Nephron (organoid): ENCODE results near the gene DNAAF8.

ENCODE experiments used
- H3K27ac Mint-ChIP-seq, 3 experiments: 2 replicates each; pipeline ENCODE4 v1.8.0; 2020; ENCODE audit warnings: mixed read lengths in 3 of 3, mild to moderate bottlenecking in 2 of 3, moderate library complexity in 1 of 3
- H3K27me3 Mint-ChIP-seq: 2 replicates; pipeline ENCODE4 v1.8.0; 2021; ENCODE audit warnings: low read depth, mild to moderate bottlenecking, moderate library complexity, mixed read lengths
- H3K36me3 Mint-ChIP-seq: 2 replicates; pipeline ENCODE4 v1.8.0; 2020; ENCODE audit warnings: low read depth, mixed read lengths
- H3K4me1 Mint-ChIP-seq: 2 replicates; pipeline ENCODE4 v1.8.0; 2020; ENCODE audit warnings: mixed read lengths
- H3K4me3 Mint-ChIP-seq, 3 experiments: 2 replicates each; pipeline ENCODE4 v1.8.0; 2020; ENCODE audit warnings: mild to moderate bottlenecking in 3 of 3, mixed read lengths in 3 of 3, moderate library complexity in 2 of 3
- H3K9me3 Mint-ChIP-seq: 2 replicates; pipeline ENCODE4 v1.8.0; 2020; ENCODE audit warnings: mixed read lengths
- TF ChIP-seq, protein P1 (sequence below), 3 experiments: fragments of 200-600 bp; sonication (generic); IDR thresholded peaks; one replicate each; pipeline ENCODE4 v1.5.0; 2021; ENCODE audit warnings: antibody characterized with exemption in 3 of 3; ENCODE audit not compliant: unreplicated experiment in 3 of 3

The DNAAF8 gene

DNA sequence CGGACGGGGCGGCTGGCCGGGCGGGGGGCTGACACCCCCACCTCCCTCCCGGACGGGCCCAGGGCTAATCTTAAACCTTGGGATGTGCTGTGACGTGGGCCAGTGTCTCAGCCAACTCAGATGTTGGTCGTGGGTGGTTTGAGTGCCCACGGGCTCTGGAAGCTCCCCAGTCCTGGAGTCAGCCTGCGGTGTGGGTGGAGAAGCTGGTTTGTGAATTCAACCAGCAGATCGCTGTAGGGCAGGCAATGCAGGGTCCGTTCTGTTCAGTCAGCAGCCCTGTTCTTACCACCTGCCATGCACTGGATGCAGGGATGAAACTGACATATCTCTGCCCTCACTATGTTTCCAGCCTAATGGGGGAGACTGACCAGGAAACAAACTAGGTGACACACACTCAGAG, 40.7 kb downstream of the DNAAF8 start:
- H3K27me3 Mint-ChIP-seq, result peaks cover 4% of the 10 kb centered on the region
- TF ChIP-seq, protein P1, sequence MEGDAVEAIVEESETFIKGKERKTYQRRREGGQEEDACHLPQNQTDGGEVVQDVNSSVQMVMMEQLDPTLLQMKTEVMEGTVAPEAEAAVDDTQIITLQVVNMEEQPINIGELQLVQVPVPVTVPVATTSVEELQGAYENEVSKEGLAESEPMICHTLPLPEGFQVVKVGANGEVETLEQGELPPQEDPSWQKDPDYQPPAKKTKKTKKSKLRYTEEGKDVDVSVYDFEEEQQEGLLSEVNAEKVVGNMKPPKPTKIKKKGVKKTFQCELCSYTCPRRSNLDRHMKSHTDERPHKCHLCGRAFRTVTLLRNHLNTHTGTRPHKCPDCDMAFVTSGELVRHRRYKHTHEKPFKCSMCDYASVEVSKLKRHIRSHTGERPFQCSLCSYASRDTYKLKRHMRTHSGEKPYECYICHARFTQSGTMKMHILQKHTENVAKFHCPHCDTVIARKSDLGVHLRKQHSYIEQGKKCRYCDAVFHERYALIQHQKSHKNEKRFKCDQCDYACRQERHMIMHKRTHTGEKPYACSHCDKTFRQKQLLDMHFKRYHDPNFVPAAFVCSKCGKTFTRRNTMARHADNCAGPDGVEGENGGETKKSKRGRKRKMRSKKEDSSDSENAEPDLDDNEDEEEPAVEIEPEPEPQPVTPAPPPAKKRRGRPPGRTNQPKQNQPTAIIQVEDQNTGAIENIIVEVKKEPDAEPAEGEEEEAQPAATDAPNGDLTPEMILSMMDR (IDR thresholded peaks at IDR 0.05; ENCODE audit: unreplicated experiment in 3 of 3), result no peak
- H3K9me3 Mint-ChIP-seq, result no peaks in the 10 kb centered on the region
- no peak overlapping the region for H3K27ac Mint-ChIP-seq
- no peaks in the 10 kb centered on the region for H3K36me3 Mint-ChIP-seq
- H3K4me1 Mint-ChIP-seq, result no peaks in the 10 kb centered on the region
- no peak overlapping the region for H3K4me3 Mint-ChIP-seq

DNA sequence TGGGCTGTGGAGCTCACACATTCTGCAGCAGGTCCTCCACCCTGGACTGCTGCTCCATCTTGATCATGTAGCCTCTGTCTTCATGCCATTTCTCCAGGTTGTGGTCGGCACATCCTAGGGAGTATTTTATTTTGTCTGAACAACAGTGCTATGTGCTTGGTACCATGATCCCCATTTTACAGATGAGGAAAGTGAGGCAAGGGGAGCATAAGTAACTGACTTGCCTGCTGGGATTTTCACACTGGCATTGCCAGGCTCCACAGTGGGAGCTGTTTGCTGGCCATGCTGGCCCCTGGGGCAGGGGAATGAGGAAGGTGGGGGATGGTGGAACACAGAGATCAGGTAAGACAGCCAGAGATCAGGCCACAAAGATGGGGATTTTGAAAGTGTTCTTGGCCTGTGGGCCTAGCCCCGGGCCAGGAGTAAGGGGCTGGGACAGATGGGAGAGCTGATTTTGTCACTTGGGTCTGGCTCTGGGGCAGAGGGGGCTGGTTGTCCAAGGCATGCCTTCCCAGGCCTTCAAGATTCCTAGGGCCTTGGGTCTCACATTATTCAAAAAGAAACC, 41.9 kb downstream of the DNAAF8 start:
- TF ChIP-seq, protein P1 (IDR thresholded peaks at IDR 0.05; ENCODE audit: unreplicated experiment in 3 of 3), result no peak
- H3K4me1 Mint-ChIP-seq, result no peaks in the 10 kb centered on the region
- H3K4me3 Mint-ChIP-seq, result no peak overlapping the region
- H3K36me3 Mint-ChIP-seq, result no peaks in the 10 kb centered on the region
- H3K27ac Mint-ChIP-seq, result no peak overlapping the region
- no peaks in the 10 kb centered on the region for H3K9me3 Mint-ChIP-seq
- H3K27me3 Mint-ChIP-seq, result peaks cover 9% of the 10 kb centered on the region

DNA sequence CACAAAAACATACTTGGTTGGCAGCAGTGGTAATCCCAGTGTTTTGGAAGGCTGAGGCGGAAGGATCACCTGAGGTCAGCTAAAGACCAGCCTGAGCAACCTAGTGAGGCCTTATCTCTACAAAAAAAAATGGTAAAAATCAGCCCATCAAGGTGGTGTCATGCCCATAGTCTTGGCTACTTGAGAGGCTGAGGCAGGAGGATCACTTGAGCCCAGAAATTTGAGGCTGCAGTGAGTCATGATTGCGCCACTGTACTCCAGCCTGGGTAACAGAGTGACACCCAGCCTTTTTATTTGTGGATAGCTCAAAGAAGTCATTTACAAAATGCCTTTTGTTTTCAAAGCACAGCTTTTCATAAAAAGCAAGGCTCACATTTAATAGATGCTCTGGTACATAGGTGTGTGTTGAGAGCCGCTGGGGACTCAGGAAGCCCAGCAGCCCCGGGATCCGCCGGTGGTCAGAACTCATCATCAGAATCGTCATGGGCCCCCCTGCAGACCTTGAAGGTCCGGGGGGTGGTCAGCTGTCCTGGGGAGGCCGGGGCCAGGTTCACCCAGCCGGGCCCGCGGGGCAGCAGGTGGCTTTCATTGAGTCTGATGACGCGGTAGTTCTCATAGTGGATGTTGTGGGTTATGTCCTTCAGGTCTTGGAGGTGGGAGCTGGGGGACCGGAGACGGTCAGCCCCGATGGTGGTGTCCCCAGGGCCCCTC, 43.2 kb downstream of the DNAAF8 start:
- Mint-ChIP-seq H3K36me3 (no peaks in the 10 kb centered on the region), H3K27me3 (peaks cover 9% of the 10 kb centered on the region), H3K9me3 (no peaks in the 10 kb centered on the region), H3K4me3 (no peak overlapping the region), H3K27ac (no peak overlapping the region), H3K4me1 (no peaks in the 10 kb centered on the region)
- TF ChIP-seq, protein P1 (IDR thresholded peaks at IDR 0.05; ENCODE audit: unreplicated experiment in 3 of 3), result no peak

DNA sequence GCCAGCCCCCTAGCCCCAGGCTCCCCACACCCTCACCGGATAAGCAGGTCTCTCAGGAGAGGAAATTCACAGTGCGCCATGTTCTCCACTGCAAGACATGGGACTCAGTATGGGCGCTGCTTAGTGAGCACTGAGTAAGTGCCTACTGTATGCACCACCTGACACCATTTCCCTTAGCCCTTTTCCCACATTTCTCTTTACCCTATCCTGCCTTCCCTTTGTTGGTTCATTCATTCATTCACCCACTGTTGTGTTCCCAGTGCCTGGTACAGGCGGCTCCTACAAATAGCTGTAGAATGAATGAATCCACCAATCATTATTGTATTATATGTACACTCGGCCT, 43.7 kb downstream of the DNAAF8 start:
- no peaks in the 10 kb centered on the region for H3K36me3 Mint-ChIP-seq
- TF ChIP-seq, protein P1 (IDR thresholded peaks at IDR 0.05; ENCODE audit: unreplicated experiment in 3 of 3), result no peak
- no peak overlapping the region for H3K4me3 Mint-ChIP-seq
- no peaks in the 10 kb centered on the region for H3K9me3 Mint-ChIP-seq
- H3K4me1 Mint-ChIP-seq, result no peaks in the 10 kb centered on the region
- peaks cover 12% of the 10 kb centered on the region for H3K27me3 Mint-ChIP-seq
- H3K27ac Mint-ChIP-seq, result no peak overlapping the region

DNA sequence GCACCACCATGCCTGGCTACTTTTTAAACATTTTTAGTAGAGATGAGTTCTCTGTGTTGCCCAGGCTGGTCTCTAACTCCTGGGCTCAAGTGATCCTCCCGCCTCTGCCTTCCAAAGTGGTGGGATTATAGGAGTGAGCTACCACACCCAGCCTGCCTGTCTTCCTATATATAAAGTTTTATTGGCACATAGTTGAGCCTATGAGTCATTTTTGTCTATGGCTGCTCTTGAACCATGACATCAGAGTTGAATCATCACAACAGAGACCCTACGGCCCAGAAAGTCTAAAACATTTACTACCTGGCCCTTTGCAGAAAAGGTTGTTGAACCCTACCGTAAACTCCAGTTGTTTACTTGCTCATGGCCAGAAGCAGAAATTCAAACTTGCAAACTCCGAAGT, 45.9 kb downstream of the DNAAF8 start:
- TF ChIP-seq, protein P1 (IDR thresholded peaks at IDR 0.05; ENCODE audit: unreplicated experiment in 3 of 3), result no peak

More for the DNA sequence above, 45.9 kb downstream of the DNAAF8 start:
- Mint-ChIP-seq H3K36me3 (no peaks in the 10 kb centered on the region), H3K27me3 (peaks cover 9% of the 10 kb centered on the region), H3K27ac (no peak overlapping the region), H3K4me3 (no peak overlapping the region), H3K4me1 (no peaks in the 10 kb centered on the region), H3K9me3 (no peaks in the 10 kb centered on the region)
